Loucy (cell line): ENCODE measurements around the gene HDGF.

ENCODE experiments used
- EZH2phosphoT487 ChIP-seq: fragments of 200-600 bp; IDR thresholded peaks from 2 replicates; pipeline ENCODE4 v1.6.1; 2018; ENCODE audit warnings: antibody characterized with exemption, mild to moderate bottlenecking, moderate library complexity, borderline replicate concordance
- TF ChIP-seq, protein P1 (sequence below): fragments of 200-600 bp; sonication (generic); conservative IDR thresholded peaks from 2 replicates; pipeline ENCODE4 v1.5.1; 2014; ENCODE audit warnings: mild to moderate bottlenecking, antibody characterized with exemption, low read length

DNA sequence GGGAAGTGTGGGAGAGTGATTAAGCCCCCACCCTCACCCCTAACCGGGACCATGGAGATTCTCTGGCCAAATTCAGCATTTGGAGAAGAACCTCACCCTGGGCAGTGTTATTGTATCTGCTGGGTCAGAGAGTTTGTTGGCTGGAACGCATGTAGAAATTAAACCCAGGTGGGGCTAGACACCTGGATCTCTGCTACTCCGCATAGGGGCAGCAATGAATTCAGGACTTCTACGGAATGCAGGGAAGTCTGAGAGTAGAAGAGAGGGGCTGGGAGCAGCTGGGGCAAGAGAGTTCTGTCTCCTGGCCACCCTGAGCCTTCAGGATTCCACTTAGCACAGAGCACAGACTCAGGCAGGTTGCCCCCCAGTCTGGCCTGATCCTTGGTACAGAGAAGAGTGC, 42.4 kb downstream of the HDGF start:
- TF ChIP-seq, protein P1, sequence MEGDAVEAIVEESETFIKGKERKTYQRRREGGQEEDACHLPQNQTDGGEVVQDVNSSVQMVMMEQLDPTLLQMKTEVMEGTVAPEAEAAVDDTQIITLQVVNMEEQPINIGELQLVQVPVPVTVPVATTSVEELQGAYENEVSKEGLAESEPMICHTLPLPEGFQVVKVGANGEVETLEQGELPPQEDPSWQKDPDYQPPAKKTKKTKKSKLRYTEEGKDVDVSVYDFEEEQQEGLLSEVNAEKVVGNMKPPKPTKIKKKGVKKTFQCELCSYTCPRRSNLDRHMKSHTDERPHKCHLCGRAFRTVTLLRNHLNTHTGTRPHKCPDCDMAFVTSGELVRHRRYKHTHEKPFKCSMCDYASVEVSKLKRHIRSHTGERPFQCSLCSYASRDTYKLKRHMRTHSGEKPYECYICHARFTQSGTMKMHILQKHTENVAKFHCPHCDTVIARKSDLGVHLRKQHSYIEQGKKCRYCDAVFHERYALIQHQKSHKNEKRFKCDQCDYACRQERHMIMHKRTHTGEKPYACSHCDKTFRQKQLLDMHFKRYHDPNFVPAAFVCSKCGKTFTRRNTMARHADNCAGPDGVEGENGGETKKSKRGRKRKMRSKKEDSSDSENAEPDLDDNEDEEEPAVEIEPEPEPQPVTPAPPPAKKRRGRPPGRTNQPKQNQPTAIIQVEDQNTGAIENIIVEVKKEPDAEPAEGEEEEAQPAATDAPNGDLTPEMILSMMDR: no peak
- no peak for TF ChIP-seq EZH2phosphoT487
